DMS153 treated with DMSO at 0.1 percent for 48 hours (cell line): ENCODE measurements around the gene IRF5.
A peak's percentile ranks its signal among the peaks of the same experiment; 100 is the strongest.

Source experiments
- DNase-seq: peaks from one replicate; lab custom pipeline; 2025; ENCODE audit not compliant: unreplicated experiment; lab: John Stamatoyannopoulos, UW

IRF5 gene, protein sequence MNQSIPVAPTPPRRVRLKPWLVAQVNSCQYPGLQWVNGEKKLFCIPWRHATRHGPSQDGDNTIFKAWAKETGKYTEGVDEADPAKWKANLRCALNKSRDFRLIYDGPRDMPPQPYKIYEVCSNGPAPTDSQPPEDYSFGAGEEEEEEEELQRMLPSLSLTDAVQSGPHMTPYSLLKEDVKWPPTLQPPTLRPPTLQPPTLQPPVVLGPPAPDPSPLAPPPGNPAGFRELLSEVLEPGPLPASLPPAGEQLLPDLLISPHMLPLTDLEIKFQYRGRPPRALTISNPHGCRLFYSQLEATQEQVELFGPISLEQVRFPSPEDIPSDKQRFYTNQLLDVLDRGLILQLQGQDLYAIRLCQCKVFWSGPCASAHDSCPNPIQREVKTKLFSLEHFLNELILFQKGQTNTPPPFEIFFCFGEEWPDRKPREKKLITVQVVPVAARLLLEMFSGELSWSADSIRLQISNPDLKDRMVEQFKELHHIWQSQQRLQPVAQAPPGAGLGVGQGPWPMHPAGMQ

DNA sequence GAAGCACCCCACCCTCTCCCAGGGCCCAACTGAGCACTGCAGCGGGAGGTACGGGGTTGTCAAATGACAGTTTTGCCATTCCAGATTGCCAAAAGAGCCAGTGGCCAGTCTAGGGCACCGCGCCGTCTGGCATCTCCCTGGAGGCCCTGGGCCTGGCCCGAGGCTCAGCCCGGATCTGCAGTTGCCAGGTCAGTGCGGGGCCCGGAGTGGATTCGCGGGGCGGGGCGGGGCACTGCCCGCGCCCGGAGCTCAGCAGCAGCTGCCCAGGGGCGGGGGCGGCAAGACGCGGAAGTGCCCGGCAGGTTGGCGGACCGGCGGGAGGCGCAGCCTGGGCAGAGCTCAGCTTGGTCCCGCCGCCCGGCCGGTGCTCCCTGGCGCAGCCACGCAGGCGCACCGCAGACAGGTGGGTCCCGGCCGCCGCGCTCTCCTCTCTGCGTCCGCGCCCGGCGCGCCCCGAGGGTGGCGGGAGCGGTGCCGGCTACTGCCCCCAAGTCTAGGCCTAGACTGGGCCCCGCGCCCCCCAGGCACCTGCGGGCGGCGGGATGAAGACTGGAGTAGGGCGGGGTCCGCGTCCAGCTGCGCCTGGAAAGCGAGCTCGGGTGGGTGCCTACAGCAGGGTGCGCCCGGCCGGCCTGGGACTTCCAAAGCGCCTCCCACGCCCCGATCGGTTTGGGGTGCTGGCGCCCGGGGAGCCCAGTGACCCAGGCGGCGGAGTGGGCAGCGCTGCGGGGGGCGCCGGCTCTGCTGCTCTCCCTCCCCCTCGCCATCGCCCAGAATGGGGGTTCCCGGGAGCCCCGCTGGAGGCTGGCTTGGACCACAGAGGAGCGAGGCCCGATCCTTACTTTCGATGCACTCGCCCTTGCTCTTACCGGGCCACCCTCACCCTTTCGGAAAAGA, at the start of gene IRF5:
Gene IRF5, plus strand, starts transcription at position 281 of the 897 bp plus-strand sequence. CDS start 4,155 bp downstream, outside the sequence.
- DNase-seq = peak; percentile 9

DNA sequence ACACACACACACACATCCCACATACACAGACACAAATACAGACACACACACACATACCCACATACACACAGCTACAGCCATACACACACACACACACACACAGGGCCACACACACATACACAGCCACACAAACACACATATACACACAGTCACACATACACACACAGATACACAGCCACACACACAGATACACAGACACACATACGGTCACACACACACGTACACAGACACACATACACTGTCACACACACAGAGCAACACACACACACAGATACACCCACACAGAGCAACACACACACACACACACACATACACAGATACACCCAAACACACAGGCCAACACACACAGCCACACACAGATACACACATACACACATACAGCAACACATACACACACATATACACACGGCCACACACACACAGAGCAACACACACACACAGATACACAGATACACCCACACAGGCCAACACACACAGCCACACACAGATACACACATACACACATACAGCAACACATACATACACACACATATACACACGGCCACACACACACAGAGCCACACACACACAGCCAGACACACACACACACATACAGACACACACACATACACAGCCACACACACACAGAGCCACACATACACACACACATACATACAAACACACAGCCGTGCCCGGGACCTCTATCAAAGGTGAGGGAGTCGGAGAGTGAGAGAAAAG, 49.5 kb upstream of the IRF5 start:
- no peak for DNase-seq

DNA sequence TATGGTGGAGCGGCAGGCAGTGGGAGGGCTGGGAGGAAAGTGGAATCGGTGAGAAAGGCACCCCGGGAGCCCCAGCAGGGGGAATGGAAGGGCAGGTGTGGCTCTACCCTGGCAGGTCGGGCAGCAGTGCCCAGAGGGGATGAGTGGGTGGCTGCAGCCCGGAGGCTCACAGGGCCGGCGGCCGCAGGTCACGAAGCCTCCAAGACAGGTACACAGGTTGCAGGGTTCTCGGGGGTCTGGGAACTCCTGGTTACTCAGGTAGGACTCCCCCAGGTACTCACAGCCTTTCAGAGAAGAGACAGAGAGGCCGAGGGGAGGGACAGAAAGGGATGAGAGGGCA, 49.0 kb upstream of the IRF5 start:
- DNase-seq = no peak

DNA sequence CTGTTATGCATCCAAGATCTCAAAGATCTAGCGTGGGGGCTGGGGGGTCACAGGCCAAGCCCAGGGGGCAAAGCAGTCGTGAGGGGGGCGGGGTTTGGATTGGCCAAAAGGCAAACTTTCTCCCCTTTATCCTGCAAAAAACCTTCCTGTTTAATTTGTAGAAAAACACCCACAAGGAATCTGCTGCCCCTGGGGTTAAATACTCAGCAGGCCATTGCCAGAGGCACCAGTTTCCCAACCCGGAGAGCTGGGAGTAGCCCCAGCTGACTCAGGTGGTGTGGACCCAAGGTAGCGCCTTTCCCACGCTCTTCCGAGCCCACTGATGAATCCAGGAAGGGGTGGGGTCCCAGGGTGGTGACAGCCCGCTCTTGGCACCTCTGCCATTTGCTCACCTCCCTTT, 48.6 kb upstream of the IRF5 start:
- DNase-seq = no peak

DNA sequence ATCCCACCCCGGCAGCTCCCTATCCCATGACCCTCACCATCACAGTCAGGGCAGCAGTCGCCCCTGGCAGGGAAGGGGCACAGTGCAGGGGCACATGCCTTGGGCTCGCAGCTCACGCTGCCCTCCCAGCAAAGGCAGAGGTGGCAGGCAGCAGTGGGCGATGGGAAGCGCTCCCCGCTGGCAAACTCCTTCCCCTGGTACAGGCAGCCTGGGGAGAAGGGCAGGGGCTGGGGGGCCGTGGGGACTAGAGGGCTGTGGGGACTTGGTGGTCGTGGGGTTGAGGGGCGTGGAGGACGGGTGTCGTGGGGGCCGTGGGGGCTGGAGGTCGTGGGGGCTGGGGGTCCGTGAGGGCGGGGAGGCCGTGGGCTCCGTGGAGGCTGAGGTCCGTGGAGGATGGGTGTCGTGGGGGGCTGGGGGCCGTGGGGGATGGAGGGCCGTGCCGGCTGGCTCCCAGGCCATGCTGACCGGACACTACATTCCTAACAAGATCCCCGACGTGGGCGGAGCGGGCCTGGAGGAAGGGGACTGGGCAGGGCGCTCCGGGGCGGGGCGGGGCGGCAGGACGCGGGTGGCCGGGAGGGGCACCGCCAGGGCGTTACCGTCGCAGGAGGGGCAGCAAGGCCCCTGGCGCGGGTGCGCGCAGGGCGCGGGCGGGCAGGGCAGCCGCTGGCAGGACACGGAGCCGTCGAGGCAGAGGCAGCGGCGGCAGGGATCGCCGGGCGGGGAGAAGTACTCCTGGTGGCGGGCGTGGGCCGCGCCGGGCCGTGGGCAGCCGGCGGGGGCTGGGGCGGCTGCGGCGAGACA, 47.2 kb upstream of the IRF5 start:
- DNase-seq = no peak

DNA sequence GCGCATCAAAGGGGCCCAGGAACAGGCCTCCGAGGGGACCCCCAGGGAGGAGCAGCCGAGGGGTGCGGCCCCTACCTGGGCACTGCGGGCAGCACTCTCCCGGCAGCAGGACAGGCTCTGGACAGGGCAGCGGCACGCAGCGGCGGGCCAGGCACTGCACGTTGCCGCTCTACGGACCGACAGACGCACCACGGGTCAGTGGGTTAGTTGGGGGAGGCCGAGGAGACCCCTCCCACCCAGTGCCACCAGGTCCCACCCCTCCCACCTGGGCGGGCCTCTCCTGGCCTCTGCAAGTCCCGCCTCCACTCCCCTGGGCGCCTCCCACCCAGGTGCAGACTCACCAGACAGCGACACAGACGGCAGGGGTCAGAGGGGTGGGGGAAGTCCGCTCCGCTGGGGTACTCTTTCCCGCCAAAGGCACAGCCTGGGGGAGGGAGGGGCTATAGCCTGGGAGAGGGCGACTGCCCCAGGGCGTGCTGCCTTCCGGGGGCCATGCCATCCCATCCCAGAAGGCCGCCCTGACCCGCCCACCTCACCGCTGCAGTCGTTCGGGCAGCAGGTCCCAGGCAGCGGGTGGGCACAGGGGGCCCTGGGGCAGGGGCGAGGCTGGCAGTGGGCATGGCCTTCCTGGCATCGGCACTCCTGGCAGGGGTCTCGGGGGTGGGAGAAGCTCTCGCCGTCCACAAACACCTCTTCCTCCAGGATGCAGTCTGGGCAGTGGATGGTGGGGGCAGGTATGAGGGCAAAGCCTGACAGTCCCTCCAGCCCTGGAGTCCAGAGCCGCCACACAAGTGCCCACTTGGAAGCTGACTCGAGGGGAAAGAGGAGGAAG, 46.4 kb upstream of the IRF5 start:
- DNase-seq = no peak

DNA sequence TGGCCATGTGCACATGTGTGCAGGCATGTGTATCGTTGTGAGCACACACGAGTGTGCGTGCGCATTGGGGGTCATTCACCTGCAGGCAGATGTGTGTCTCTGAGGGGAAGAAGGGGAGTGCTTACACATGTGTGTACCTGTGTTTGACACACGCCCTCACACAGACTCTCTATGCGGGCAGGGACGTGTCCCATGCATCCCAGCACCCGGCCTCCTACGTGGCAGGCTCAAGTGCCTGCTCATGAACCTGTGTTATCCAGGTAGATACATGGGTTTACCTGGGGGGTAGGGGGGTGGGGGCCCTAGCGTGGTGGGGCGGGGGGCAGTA, 45.8 kb upstream of the IRF5 start:
- DNase-seq = no peak

DNA sequence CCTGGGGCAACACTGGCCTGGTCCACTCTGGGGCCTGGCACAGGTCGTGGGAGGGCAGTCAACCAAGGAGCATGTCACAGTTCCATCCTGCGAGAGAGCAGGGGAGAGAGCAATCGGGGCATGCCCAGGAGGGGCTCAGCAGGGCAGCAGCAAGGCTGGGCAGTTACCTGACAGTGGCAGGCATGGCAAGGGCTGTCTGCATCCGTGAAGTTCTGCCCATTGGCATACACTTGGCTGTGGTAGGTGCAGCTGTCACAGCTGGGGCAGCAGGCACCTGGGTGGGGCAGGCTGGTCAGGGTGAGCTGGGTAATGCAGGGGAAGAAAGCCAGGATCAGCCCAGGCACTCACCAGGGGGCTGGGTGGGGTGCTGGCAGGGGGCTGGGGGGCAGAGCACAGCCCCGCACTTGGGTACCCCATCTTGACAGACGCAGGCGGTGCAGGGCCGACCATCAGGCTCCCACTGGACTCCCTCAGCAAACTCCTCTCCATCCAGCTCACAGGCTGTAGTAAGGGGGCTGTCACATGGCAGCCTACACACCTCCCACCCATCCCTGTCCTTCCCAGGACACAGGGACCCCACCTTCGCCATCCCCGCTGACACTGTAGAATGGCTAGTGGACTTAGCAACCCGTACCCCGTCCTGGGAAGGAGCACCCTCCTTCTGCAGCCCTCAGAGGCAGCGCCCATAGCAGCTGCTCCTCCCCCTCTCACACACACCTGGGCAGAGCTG, 45.0 kb upstream of the IRF5 start:
- DNase-seq = no peak

DNA sequence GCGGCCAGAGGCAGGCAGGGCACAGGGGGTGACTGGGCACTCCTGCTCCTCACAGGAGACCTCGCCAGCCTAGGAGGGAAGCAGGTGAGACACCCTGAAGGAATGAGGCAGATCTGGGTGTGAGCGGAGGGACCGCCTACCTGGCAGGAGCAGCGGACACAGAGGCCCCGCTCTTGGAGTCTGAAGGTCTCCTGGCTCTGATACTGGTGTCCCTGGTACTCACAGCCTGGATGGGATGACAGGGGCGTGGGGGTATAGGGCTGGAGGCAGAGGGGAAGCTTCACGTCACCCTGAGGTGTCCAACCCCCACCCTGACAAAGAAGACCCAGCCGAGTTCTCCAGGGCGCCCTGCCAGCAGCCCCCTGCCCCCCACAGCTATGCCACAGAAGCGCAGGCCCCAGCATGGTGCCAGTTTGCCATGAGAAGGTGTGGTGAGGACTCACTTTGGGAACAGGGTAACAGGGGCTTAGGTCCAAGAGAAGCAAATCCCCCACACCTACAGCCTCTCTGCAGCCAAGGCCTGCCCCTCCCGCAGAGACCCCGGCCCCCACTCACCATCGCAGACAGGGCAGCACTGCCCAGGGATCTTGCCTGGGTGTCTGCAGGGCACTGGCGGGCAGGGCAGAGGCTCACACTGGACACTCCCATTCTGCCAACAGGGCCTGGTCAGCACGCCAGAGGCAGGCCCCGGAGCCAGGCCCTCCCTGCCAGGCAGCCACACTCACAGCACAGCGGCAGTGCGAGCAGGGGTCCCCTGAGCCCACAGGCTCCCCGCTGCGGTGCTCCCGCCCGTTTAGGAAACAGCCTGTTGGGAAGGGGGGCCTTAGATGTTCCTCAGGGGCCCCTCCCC, 44.3 kb upstream of the IRF5 start:
- DNase-seq = no peak

DNA sequence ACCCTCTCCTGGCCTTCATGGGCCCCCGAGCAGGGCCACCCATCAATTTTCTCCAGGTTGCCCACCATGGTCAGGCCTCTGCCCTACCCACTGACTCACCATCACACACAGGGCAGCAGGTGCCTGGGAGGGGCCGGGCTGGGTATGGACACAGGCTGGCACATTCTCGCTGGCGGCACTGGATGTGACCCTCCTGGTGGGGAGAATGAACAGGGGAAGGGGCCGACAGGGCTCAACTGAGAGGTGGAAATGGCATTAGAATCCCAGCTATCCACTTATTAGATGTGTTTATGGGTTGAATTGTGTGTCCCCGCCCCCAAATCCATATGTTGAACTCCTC, 43.7 kb upstream of the IRF5 start:
- DNase-seq = no peak

DNA sequence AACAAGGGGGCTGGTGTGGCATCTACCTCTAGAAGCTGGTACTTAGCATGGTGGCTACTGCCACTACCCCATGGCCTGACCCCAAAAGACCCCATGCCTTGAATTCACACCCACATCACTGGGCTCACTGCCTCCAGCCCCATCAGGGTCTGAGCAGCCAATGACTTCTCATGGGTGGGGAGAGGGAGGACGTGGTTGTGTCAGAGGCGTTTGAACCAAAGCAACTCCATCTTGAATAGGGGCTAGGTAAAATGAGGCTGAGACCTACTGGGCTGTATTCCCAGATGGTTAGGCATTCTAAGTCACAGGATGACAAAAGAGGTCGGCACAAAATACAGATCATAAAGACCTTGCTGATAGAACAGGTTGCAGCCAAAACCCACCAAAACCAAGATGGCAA, 42.4 kb upstream of the IRF5 start:
- no peak for DNase-seq

DNA sequence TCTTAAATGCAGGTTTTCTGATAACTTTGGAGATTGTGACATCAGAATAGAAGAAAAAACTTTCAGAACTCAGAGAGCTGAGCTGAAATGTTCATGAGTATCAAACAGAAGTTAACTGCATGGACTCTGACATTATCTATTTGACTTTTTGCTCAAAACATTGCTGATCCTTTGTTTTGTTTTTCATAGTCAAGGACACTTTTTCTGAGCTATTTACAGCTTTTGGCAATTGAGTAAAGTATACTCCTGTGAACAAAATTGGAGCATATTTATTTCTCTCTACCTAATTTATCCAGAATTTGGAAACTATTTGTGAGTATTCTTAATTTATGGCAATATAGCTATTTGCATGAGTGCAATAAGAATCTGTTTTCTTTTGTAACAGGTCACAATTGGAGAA, 38.3 kb upstream of the IRF5 start:
- no peak for DNase-seq

DNA sequence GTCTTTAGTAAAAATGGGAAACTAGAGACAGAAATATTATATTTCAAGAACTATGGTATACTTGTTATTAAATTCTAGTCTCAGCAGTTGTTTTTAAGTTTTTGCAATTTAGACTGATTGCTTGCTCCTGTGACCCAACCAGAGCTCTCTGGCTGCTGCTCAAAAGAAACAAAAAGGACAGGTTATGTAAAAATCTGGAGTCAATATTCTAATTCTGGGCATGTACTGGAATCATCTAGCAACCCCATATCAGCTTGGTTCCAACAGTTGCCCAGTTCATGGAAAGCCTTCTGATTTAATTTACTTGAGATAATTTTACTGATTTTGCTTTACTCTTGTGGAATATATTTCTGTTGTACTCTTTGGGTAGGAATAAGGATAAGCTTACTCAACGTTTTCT, 37.5 kb upstream of the IRF5 start:
- DNase-seq = no peak

DNA sequence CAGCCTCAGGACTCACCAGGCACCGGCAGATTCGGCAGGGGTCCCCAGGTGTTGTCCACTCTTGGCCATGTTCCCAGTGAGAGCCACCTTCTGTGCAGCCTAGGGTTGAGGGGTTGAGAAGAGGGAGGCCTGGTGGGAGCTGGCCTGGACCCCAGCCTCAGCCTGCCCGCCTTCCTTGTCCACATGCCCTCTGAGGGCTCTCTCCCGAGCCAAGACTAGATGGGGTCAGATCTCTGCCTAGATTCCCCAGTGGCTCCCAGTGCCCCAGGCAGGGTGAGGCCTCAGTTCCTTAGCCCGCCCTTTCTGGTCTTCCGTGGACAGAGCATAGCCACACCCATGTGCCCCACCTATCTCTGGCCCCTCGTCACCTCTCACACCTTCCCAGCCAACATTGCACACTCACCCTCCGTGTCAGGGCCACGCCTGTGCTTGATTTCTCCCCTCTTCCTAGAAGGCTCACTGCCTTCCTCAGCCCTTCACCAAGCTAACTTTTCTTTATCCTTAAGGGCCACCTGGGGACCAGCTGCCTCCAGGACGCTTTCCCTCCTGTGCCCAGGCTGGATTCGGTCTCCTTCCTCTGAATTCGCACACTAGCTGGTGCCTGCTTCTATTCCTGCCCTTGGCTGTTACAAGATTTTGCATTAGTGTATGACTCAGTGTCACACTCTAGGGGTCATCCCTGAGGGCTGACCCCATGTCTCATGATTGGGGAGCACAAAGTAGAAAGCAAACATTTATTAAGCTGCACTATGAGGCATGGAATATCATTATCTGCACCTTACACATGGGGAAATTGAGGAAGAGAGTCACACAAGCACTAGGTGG, 34.8 kb upstream of the IRF5 start:
- DNase-seq = no peak

DNA sequence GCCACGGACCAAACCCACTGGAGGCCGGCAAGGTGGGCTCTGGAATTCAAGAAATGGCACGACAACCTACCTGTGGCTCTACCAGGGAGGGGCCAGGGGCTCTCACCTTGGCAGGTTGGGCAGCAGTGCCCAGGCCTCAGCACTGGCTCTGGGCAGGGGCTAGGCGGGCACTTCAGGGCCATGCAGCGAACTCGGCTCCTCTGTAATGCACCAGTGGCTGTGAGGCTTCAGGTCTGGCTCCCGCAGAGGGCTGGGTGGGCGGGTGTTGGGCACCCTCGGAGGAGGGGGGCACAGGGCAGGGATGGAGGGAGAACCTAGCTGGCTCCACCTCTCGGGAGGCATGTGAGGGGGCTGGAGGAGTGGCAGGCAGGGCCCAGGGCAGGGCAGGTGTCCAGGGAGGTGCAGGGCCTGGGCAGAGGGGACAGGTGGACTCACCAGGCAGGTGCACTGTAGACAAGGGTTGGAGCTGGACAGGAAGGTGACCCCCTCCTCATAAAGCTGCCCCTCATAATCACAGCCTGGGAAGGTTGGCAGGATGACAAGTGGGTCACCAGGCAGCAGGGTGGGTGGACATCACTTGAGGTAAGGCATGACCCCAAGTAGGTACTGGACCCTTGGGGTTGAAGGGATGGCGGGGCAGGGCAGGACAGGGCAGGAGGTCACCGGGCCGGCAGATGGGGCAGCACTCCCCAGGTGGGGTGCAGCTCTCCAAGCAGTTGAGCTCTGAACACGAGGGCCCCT, 33.9 kb upstream of the IRF5 start:
- DNase-seq = no peak

DNA sequence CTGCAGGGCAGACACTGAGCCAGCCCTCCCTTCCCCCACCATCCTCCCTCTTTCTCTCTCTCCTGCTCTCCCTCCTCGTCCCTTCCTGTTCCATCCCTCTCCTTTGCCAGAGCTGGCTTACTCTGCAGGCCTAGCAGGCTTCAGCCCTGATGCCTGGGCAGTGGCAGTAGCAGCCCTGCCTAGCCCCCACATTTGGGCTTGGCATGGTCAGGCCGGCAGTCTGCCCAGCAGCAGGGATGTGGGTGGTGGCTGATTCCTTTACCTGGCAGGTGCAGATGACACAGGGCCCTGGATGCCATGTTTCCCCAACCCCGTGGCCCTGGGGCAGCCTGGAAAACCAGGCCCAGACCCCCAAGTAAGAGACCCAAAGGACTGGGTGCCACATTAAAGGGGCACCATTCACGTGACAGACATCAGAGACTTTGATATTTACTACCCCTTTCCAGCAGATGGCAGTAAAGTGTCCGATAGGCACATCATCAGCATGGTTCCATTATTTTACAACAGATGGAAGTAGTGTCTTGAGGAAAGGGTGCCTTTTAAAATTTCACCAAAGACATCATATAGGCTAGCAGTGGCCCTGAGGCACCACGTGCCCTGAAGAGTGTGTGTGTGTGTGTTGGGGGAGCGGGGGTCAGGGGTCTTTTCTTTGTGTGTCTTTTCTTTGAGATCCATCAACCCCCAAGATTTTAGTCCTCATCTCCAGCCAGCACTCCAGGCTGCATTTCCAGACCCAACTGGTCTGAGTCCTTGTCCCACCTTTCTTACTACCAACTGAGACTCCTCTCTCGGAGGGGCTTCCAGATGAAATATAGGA, 33.1 kb upstream of the IRF5 start:
- DNase-seq = peak; percentile 15
